ENCODE data around the gene ONECUT3.

DNA sequence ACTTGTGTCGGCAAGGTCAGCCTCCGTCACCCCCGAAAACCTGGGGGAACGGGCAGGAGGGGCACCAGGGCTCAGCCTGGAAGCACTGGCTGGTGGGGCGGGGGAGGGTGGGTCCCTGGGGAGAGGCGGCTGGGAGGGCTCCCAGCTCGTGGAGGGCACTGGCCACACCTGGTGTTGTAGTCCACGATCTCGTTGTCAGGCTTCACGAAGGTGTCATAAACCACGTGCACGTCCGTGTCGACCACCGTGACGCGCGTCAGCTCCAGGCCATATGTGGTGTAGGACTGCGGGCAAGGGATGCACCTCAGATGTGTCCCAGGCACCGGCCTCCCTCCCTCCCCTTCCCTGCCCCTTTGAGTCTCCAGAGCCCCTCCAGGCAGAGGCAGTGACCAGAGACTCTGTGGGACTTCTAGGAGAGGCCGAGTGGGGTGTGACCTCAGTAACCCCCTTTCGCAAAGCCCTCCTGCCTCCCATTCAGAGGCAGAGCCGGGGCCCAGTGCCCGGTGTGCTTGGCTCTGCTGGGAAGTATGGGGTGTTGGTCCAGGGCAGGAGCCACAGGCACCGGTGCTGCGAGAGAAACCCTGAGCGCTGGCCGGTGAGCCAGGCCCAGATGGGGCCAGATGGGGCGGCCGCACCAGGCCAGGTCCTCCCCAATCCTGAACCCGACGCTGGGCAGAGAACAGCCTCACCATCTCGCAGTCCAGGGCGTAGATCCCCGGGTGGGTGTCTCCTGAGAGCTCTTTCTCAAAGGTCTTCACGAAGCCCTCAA is 63.4 kb downstream of the ONECUT3 start:
- TF ChIP-seq, protein P1, sequence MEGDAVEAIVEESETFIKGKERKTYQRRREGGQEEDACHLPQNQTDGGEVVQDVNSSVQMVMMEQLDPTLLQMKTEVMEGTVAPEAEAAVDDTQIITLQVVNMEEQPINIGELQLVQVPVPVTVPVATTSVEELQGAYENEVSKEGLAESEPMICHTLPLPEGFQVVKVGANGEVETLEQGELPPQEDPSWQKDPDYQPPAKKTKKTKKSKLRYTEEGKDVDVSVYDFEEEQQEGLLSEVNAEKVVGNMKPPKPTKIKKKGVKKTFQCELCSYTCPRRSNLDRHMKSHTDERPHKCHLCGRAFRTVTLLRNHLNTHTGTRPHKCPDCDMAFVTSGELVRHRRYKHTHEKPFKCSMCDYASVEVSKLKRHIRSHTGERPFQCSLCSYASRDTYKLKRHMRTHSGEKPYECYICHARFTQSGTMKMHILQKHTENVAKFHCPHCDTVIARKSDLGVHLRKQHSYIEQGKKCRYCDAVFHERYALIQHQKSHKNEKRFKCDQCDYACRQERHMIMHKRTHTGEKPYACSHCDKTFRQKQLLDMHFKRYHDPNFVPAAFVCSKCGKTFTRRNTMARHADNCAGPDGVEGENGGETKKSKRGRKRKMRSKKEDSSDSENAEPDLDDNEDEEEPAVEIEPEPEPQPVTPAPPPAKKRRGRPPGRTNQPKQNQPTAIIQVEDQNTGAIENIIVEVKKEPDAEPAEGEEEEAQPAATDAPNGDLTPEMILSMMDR (IDR thresholded peaks at IDR 0.05), result no peak
- TF ChIP-seq POLR2A (IDR thresholded peaks at IDR 0.05) (no peak), EP300 (IDR thresholded peaks at IDR 0.05) (no peak)
